ENCODE measurements around the gene RGS12. TPM values are rescaled to one million over a fixed set of nuclear protein-coding genes. Genes with fewer than 3 reads are reported as not detected.

RGS12 gene
- polyA plus RNA-seq, 3 donors, result 0.75 to 15.3 (median 2.7) TPM

- H3K4me1 ChIP-seq (ENCODE audit: control insufficient read depth in 1 of 2, insufficient read depth in 2 of 2, low read length in 2 of 2), result no peaks in the 10 kb centered on the region
- no peaks in the 10 kb centered on the region for H3K27me3 ChIP-seq (ENCODE audit: control insufficient read depth in 2 of 2, insufficient read depth in 2 of 2, low read length in 2 of 2)
- no peaks in the 10 kb centered on the region for H4K20me1 ChIP-seq (ENCODE audit: insufficient read depth, low read length)
- Mint-ChIP-seq H3K36me3 (peaks cover 0 to 9% of the 10 kb centered on the region in 2 donors), H3K27me3 (ENCODE audit: low read depth in 3 of 3) (peaks cover 0 to 1% (median 0%) of the 10 kb centered on the region in 3 donors), H3K9me3 (no peaks in the 10 kb centered on the region), H3K4me1 (peaks cover 1% of the 10 kb centered on the region), H3K4me3 (no peak overlapping the region), H3K27ac (peak overlapping the region in 1 of 7 donors; percentile 2)
- H3K27ac ChIP-seq (ENCODE audit: low read depth in 1 of 2, low read length in 2 of 2), result no peak overlapping the region
- H3K4me3 ChIP-seq (replicated peaks in 1 of 3; ENCODE audit: low read depth in 2 of 3, low read length in 3 of 3), result no peak overlapping the region
- TF ChIP-seq CTCF (IDR thresholded peaks at IDR 0.05), result no peak
- H3K9ac ChIP-seq (ENCODE audit: insufficient read depth, low read length, poor library complexity, severe bottlenecking), result no peak overlapping the region
- H3K36me3 ChIP-seq (replicated peaks in 1 of 2; ENCODE audit: control insufficient read depth in 1 of 2, insufficient read depth in 2 of 2, low read length in 2 of 2), result no peaks in the 10 kb centered on the region
- no peaks in the 10 kb centered on the region for H3K9me3 ChIP-seq (replicated peaks in 1 of 2; ENCODE audit: control insufficient read depth in 1 of 2, insufficient read depth in 1 of 2, low read length in 2 of 2)
- no peak overlapping the region for H3K4me2 ChIP-seq (replicated peaks; ENCODE audit: extremely low read depth, low read length, poor library complexity, severe bottlenecking)
- intact Hi-C loops (cut with micrococcal nuclease), result no loop called here
- DNase-seq, result no peak
- WGBS (ENCODE audit: insufficient coverage), result 93% methylated on average over 17 of the region's 19 CpGs
- H2AFZ ChIP-seq (ENCODE audit: insufficient read depth, low read depth, low read length, poor library complexity, severe bottlenecking), result no peak overlapping the region
- no peaks in the 10 kb centered on the region for H3K79me2 ChIP-seq (ENCODE audit: insufficient read depth, low read length)
Measured at GRCh38 chr4:3250956-3251690, 41.7 kb upstream of the RGS12 start.

- H3K4me3 Mint-ChIP-seq, result no peak overlapping the region
- H3K36me3 Mint-ChIP-seq, result peaks cover 0 to 9% of the 10 kb centered on the region in 2 donors
- Histone ChIP-seq H2AFZ (ENCODE audit: insufficient read depth, low read depth, low read length, poor library complexity, severe bottlenecking) (no peak overlapping the region), H3K27me3 (ENCODE audit: control insufficient read depth in 2 of 2, insufficient read depth in 2 of 2, low read length in 2 of 2) (no peaks in the 10 kb centered on the region), H3K9ac (ENCODE audit: insufficient read depth, low read length, poor library complexity, severe bottlenecking) (no peak overlapping the region), H3K36me3 (replicated peaks in 1 of 2; ENCODE audit: control insufficient read depth in 1 of 2, insufficient read depth in 2 of 2, low read length in 2 of 2) (no peaks in the 10 kb centered on the region), H3K4me1 (ENCODE audit: control insufficient read depth in 1 of 2, insufficient read depth in 2 of 2, low read length in 2 of 2) (no peaks in the 10 kb centered on the region), H3K79me2 (ENCODE audit: insufficient read depth, low read length) (no peaks in the 10 kb centered on the region), H3K4me3 (replicated peaks in 1 of 3; ENCODE audit: low read depth in 2 of 3, low read length in 3 of 3) (no peak overlapping the region), H3K27ac (ENCODE audit: low read depth in 1 of 2, low read length in 2 of 2) (no peak overlapping the region), H3K4me2 (replicated peaks; ENCODE audit: extremely low read depth, low read length, poor library complexity, severe bottlenecking) (no peak overlapping the region), H4K20me1 (ENCODE audit: insufficient read depth, low read length) (no peaks in the 10 kb centered on the region), H3K9me3 (replicated peaks in 1 of 2; ENCODE audit: control insufficient read depth in 1 of 2, insufficient read depth in 1 of 2, low read length in 2 of 2) (no peaks in the 10 kb centered on the region)
- intact Hi-C loops (cut with micrococcal nuclease), result no loop called here
- no peaks in the 10 kb centered on the region for H3K9me3 Mint-ChIP-seq
- no peaks in the 10 kb centered on the region for H3K4me1 Mint-ChIP-seq
- TF ChIP-seq CTCF (IDR thresholded peaks at IDR 0.05), result no peak
- WGBS (ENCODE audit: insufficient coverage), result 99% methylated on average over 7 of the region's 11 CpGs
- no peak overlapping the region for H3K27ac Mint-ChIP-seq
- peaks cover 0 to 1% (median 0%) of the 10 kb centered on the region in 3 donors for H3K27me3 Mint-ChIP-seq (ENCODE audit: low read depth in 3 of 3)
- DNase-seq, result no peak
Measured at GRCh38 chr4:3251691-3252479, 40.9 kb upstream of the RGS12 start.
